ENCODE measurements around the gene PDZRN3. TPM values are rescaled to one million over a fixed set of nuclear protein-coding genes. Genes with fewer than 3 reads are reported as not detected.

PDZRN3 gene
- total RNA-seq, 1 experiment from 2014 or later = 5.9 TPM

GRCh38 chr3:73422571-73422970 lies 202.2 kb downstream of the PDZRN3 start:
- H2AFZ ChIP-seq (ENCODE audit: low read length) = no peak overlapping the region
- no peak overlapping the region for H3K23ac ChIP-seq (ENCODE audit: insufficient read length, low read depth, low read length)
- no peak overlapping the region for H4K8ac ChIP-seq (replicated peaks; ENCODE audit: insufficient read length, low read depth, low read length)
- no peaks in the 10 kb centered on the region for H4K20me1 ChIP-seq (ENCODE audit: control insufficient read depth, insufficient read depth, insufficient read length)
- H3K4ac ChIP-seq (ENCODE audit: low read depth, low read length) = no peak overlapping the region
- H3K27ac Mint-ChIP-seq = no peak overlapping the region
- H3K23me2 ChIP-seq (ENCODE audit: insufficient read length, low read depth, low read length, poor library complexity, severe bottlenecking) = no peaks in the 10 kb centered on the region
- no peak overlapping the region for H4K5ac ChIP-seq (ENCODE audit: insufficient read length, low read depth, low read length)
- no peak overlapping the region for H4K91ac ChIP-seq (ENCODE audit: insufficient read length, low read depth, low read length)
- H3K18ac ChIP-seq (ENCODE audit: insufficient read length, low read depth, low read length) = no peak overlapping the region
- H3K79me2 ChIP-seq (ENCODE audit: insufficient read depth, low read length) = no peaks in the 10 kb centered on the region
- H3K4me2 ChIP-seq (ENCODE audit: insufficient read depth, insufficient read length, low read length) = no peak overlapping the region
- no peaks in the 10 kb centered on the region for H3K27me3 Mint-ChIP-seq (ENCODE audit: low read depth)
- H3K79me1 ChIP-seq (ENCODE audit: insufficient read depth, low read depth, low read length, poor library complexity, severe bottlenecking) = no peaks in the 10 kb centered on the region
- H3K9me3 Mint-ChIP-seq = peaks cover 0 to 4% of the 10 kb centered on the region in 2 experiments; a peak in 1 of 5 replicates
- H3K9ac ChIP-seq (ENCODE audit: extremely low read depth, insufficient read length, low read length) = no peak overlapping the region
- no peak overlapping the region for H2BK12ac ChIP-seq (ENCODE audit: insufficient read length, low read depth, low read length)
- no peak overlapping the region for H3K4me3 Mint-ChIP-seq
- H2BK120ac ChIP-seq (ENCODE audit: low read depth, low read length, poor library complexity, severe bottlenecking) = no peak overlapping the region
- H3K4me1 Mint-ChIP-seq = peaks cover 17 to 18% of the 10 kb centered on the region in 2 experiments
- no peak overlapping the region for H3K14ac ChIP-seq (ENCODE audit: insufficient read depth, low read length)
- H2BK20ac ChIP-seq (ENCODE audit: low read depth, low read length, poor library complexity, severe bottlenecking) = no peak overlapping the region
- no peaks in the 10 kb centered on the region for H3K4me1 ChIP-seq (ENCODE audit: insufficient read depth, low read length)
- DNase-seq = no peak
- peaks cover 0 to 3% (median 0%) of the 10 kb centered on the region in 3 experiments; a peak in 2 of 7 replicates for H3K36me3 Mint-ChIP-seq (ENCODE audit: insufficient read depth in 1 of 3, low read depth in 3 of 3)
- H2BK15ac ChIP-seq (ENCODE audit: low read depth, low read length) = no peak overlapping the region
- H2AK5ac ChIP-seq (ENCODE audit: insufficient read length, low read length) = no peak overlapping the region
- TF ChIP-seq CTCF (conservative IDR thresholded peaks at IDR 0.05) = no peak
- no peak overlapping the region for H3K56ac ChIP-seq (ENCODE audit: insufficient read length, low read depth, low read length)
- no CpG with 5 or more reads among the region's 2 CpGs for WGBS (ENCODE audit: extremely low coverage, insufficient read length, low lambda C conversion rate)
- no peaks in the 10 kb centered on the region for H3K9me3 ChIP-seq (ENCODE audit: control insufficient read depth, low read depth, low read length)
- H3K27me3 ChIP-seq (ENCODE audit: insufficient read depth, low read length) = no peaks in the 10 kb centered on the region
- no peak overlapping the region for H3K27ac ChIP-seq (ENCODE audit: insufficient read length, low read depth, low read length)
- H2BK5ac ChIP-seq (ENCODE audit: insufficient read length, low read length) = no peak overlapping the region
- no peak overlapping the region for H3T11ph ChIP-seq (ENCODE audit: low read length)

Measured in H9 (cell line).